ENCODE results near the gene COLEC12.

The COLEC12 gene

DNA sequence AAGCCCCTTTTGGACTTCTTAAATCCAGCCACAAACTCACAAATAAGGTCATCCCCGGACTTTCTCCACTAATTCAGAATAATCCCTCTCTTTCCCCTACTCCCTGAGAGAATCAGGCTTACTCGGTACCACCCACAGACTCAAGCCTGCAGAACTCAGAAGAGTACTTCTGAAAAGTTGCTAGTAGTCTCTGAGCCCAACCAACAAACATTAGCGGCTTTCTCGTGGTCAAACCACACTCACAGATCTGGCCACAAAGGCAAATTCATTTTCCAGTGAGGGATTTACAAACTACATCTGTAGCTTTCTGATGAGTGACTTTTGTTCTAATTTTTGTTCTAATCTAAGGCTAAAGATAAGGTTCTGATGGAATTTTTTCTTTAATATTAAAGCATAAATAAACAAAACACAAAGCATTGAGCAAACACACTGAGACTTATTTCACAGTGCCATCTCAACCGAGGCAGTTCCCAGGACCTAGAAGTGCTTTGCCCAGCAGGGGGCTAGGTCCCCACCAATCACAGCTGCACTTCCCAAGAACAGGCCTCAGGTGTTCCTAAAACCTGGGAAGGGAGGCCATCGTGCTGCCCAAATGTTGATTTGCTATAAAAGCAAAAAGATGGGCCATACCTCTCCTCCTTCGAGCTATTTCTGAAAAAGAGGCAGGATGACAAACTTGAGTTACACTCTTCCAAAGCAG is 110.7 kb downstream of the COLEC12 start:
- no peak for DNase-seq (ENCODE audit: low read depth in 2 of 2)

GRCh38 chr18:388200-388599 is 112.3 kb downstream of the COLEC12 start:
- DNase-seq (ENCODE audit: low read depth in 2 of 2) = no peak

- no peak for DNase-seq (ENCODE audit: low read depth in 2 of 2)
Observed at GRCh38 chr18:386994-387393, 113.5 kb downstream of the COLEC12 start.

DNA sequence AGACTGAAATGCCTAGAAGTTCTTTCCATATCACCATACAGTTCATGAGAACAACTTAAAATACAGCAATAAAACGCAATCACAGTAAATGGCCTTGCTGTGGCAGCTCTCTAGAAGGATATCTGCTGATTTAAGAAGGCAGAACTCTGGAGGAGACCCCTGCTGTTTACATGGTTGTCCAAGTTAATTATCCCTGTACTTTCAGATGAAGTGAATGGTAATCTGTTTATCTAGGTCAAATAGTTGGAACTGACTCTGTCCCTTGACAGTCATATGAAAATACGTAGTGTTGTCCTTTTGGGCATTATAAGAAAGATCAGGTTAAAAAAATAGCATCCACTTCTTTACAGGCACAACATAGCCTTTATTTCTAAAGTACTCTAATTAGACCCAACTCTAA is 115.6 kb downstream of the COLEC12 start:
- DNase-seq (ENCODE audit: low read depth in 2 of 2) = no peak

- no peak for DNase-seq (ENCODE audit: low read depth in 2 of 2)
Observed at GRCh38 chr18:383135-383534, 117.4 kb downstream of the COLEC12 start.

DNA sequence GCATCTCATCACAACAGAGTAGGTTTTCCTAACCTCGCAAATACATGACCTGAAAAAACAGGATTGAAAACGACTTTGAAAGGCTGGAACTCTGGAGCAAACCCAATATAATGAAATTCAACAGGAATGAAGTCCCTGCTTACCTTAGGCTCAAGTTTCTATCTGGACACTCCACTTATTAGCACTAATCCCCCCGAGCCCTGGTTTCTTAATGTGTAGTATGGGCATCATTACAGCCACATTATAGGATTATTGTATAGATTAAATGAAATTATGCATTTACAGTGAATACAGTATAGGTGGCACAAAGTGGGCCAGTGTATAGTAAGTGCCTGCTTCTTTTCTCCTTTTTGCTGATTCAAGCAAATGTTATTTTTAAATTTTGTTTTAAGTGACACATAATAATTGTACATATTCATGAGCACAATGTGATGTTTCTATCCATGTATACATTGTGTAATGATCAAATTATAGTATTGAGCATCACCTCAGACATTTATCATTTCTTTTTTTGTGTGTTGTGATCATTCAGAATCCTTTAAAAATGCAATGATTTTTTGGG is 118.0 kb downstream of the COLEC12 start:
- DNase-seq (ENCODE audit: low read depth in 2 of 2) = no peak

DNA sequence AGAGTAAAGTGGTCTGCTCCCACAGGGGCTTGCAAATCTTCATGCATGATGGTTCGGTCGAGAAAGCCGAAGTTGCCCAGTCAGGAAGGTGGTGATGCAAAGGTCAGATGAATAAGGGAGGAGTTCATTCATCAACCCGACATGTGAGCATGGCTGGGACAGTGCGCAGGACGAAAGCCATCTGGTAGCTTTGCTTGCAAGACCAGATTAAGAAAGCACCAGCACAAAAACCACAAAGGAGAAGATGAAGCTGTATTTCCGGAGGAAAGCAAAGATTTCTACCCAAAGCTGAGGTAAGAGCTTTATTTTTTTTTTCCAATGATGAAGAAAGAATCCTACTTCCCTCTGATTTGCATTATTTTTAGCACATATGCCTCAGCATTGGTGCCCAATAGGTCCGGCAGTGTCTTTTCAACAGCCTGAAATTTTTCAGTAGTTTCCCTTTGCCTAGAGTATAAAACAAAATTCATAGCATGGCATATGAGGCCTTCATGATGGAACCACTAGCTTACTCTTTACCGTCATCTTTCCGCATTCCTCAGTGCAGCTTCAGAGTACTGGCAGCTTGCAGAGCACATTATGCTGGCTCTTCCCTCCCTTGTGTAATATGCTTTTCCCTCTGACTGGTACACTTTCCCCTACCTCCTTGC is 120.7 kb downstream of the COLEC12 start:
- DNase-seq (ENCODE audit: low read depth in 2 of 2) = no peak

GRCh38 chr18:378079-378478 is 122.4 kb downstream of the COLEC12 start:
- DNase-seq (ENCODE audit: low read depth in 2 of 2) = no peak

DNA sequence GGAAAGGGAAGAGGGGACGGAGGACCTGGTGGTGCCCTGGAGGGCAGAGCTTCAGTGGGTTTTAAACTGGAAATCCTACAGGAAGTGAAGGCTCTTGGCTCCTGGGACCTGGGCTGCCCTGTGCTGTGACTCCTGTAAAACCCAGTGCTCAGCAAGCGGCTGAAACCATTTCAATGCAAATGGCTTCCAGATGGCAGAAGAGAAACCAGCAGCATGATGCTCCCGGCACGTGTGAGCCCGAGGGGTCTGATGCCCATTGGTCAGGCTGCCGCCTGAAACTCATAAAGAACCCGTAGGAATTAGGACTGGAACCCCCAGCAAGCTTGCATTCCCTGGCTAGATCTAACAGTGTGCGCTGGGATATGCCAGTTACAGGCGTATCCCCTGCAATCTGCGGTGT is 123.4 kb downstream of the COLEC12 start:
- no peak for DNase-seq (ENCODE audit: low read depth in 2 of 2)

GRCh38 chr18:376311-376710 is 124.2 kb downstream of the COLEC12 start:
- DNase-seq (ENCODE audit: low read depth in 2 of 2) = no peak

- no peak for DNase-seq (ENCODE audit: low read depth in 2 of 2)
Observed at GRCh38 chr18:374721-375168, 125.8 kb downstream of the COLEC12 start.

DNA sequence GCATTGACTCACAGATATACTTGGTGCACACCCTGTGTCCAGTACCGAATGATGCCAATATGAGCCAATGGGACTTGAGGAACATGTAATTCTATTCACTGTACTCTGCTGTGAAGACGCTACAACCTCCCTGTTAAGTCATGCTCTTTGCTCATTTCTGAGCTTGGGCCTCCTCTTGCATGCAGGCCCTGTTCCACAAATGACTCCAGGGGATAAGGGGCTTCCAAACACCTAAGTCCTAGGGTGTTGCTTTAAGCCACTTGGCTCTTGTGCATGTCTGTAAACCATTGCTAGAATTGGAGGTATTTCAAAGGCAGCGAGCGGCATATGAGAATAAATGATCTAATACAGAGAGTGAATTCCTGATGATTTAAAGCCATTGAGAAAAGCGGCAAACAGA is 126.7 kb downstream of the COLEC12 start:
- no peak for DNase-seq (ENCODE audit: low read depth in 2 of 2)

- no peak for DNase-seq (ENCODE audit: low read depth in 2 of 2)
Observed at GRCh38 chr18:371609-371982, 128.9 kb downstream of the COLEC12 start.

DNA sequence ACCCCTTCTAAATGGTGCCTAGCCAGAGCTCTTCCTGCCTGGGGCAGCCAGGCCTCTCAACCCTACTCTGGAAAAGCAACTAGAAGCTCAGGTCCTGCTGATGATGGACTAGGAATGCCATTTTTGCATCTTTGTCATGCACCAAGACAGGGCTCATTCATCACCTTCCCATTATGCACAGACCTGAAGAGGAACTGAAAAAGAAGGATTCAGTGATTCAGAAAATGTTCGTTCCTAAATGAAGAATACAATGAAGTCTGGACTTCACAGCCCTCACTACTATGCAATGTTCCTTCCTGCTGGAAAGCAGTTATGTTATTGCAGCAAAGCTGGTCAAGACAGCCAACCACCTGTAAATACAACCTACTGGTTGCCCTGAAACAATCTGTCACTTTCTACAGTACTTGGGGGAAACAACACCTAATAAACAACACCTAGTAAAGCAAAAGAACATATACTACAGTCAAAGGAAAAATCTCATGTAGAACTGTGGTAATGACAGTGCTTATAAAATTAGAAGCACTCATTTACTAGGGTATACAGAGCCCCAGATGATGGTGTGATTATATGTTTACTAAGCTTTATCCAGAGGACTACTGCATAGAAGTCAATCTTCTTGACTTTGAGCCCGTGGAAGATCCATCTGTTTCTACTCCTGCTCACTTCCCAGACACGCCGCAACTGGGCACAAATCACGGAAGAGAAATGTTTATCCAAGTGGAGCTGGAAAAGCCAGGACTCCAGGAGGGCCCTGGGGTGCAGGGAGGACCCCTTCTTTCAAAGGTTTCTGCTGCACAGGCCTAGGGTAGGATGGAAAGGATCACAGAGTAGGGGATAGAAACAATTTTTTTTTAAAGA is 129.5 kb downstream of the COLEC12 start:
- DNase-seq (ENCODE audit: low read depth in 2 of 2) = no peak

DNA sequence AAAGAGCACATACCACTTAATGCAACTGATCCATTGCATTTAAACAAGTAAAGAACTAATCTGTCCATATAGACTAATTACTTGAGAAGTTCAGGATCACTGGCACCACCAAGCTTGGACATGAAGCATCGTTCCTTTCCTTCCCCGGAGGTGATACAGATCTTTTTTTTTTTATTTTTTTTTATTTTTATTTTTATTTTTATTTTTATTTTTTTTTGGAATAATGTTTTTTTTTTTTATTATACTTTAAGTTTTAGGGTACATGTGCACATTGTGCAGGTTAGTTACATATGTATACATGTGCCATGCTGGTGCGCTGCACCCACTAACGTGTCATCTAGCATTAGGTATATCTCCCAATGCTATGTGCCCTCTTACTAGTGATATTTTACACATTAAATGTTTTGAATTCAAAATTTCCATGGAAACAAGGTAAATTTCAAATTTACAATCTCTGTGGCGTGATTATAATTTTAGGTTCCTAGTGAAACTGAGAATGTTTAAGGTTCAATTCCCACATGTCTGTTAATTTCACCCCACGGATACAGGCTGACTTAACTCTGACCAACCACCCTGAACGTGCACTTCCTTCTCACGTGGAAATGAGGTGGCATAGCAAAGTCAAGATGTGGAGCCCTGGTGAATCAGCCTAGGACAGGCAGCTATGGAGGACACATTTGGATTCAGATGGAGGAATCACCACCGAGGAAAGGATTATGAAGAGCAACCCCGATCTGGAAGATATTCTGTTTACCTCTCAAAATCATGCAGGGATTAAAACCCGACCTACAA is 131.1 kb downstream of the COLEC12 start:
- DNase-seq (ENCODE audit: low read depth in 2 of 2) = no peak

DNA sequence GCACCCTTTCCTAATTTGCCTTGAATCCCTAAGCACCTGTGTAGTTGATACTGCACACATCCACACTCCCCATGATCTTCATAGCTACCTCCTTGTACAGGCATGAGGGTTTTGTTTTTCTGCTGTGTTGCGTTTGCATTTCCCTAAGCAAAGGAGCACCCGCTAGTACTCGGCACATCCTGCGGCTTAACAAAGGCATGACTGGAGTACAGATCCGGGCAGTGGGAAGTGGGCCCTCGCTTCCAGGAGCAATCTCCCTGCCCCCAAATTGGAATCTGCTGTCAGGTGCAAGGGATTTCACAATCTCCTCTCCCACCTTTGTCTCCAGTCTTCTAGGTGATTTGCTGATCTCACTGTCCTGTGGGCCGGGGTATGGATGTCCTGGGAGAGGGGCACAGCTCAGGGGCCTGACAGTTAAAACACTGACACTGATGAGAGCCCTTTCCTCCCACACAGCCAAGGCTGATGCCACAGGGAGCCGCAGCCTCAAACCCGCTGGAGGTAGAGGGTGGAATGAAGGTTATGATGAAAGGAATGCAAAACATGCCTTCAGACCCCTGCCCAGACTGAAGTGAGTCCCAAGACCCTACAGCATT is 133.9 kb downstream of the COLEC12 start:
- no peak for DNase-seq (ENCODE audit: low read depth in 2 of 2)

DNA sequence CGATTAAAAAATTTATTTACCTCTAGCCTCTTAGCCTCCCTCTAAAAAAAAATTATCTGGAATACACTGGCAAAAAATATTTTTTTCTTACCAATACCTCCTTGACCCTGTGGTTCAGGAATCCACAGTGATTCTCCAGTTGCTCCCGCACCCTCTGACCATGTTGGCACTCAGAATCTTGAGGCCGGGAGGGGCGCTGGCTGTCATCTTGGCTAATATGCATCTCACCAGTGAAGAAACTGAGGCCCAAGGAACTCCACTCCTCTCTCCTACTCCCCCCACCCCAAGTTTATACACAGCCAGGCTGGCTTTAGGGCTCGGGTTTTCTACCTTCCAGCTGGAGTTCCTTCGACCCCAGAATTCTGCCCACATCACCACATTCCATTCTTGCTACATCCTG is 134.8 kb downstream of the COLEC12 start:
- DNase-seq (ENCODE audit: low read depth in 2 of 2) = no peak

- no peak for DNase-seq (ENCODE audit: low read depth in 2 of 2)
Observed at GRCh38 chr18:364256-364826, 136.2 kb downstream of the COLEC12 start.

DNA sequence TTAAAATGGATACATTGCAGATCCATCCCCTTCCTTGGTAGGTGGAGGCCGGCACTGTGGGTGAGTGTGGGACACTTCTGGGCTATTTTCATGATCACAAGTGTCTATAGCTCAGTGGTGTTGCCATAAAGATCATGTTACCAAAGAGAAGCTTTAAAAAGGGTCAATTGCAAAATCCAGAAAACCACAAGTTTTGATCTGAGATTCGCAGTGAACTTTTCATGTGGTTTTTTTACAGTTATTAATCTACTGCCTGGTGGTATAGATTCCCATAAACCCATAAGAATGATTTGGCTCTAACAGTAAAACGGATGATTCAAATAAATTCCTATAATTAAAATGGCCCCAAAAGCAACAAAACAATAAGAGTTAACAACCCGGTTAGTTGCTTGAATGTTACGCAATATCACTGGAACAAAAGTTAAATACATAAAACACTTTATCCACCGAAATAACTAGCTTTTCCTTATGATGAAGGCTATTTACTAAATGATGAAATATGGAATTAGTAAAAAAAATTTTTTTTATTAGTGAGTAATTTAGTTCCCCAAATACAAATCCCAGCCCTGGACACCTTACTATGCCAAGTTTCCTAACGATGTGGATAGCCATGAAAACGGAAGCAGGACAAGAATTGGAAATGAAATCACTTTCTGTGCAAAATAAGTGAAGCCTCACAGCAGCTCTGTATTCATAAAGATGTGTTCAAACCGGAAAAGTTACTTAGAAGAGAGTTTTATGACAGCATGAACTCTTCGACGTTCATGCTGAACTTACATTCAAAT is 137.0 kb downstream of the COLEC12 start:
- DNase-seq (ENCODE audit: low read depth in 2 of 2) = no peak
